Measurements from ENCODE around the gene MGMT. TPM values are rescaled to one million over a fixed set of nuclear protein-coding genes. Genes with fewer than 3 reads are reported as not detected.

Gene MGMT
- total RNA-seq, 4 donors from 2014 or later, result 25.6 to 32.2 (median 29.5) TPM

- no peak for DNase-seq (ENCODE audit: low spot score in 2 of 2)
- TF ChIP-seq POLR2A (IDR thresholded peaks at IDR 0.05) (no peak), CTCF (IDR thresholded peaks at IDR 0.05) (no peak), POLR2AphosphoS5 (IDR thresholded peaks at IDR 0.05) (no peak), EP300 (IDR thresholded peaks at IDR 0.05) (no peak)
- Histone ChIP-seq H3K4me3 (no peak overlapping the region), H3K27ac (no peak overlapping the region), H3K27me3 (no peaks in the 10 kb centered on the region), H3K9me3 (no peaks in the 10 kb centered on the region), H3K36me3 (peaks cover 4% of the 10 kb centered on the region), H3K4me1 (no peaks in the 10 kb centered on the region)
- WGBS, result 94% methylated on average over 11 of the region's 11 CpGs
Measured at GRCh38 chr10:129553928-129554327, 86.9 kb downstream of the MGMT start.

- DNase-seq (ENCODE audit: low spot score in 2 of 2), result no peak
- Histone ChIP-seq H3K27ac (no peak overlapping the region), H3K9me3 (no peaks in the 10 kb centered on the region), H3K4me3 (no peak overlapping the region), H3K36me3 (peaks cover 4% of the 10 kb centered on the region), H3K4me1 (no peaks in the 10 kb centered on the region), H3K27me3 (no peaks in the 10 kb centered on the region)
- 97% methylated on average over 18 of the region's 18 CpGs for WGBS
- TF ChIP-seq POLR2AphosphoS5 (IDR thresholded peaks at IDR 0.05), result no peak
- no peak for TF ChIP-seq CTCF (IDR thresholded peaks at IDR 0.05)
- TF ChIP-seq EP300 (IDR thresholded peaks at IDR 0.05), result no peak
- TF ChIP-seq POLR2A (IDR thresholded peaks at IDR 0.05), result no peak
Measured at GRCh38 chr10:129556316-129556715, 89.3 kb downstream of the MGMT start.

GRCh38 chr10:129560361-129560760 is 93.3 kb downstream of the MGMT start:
- no peak for DNase-seq (ENCODE audit: low spot score in 2 of 2)
- 84% methylated on average over 6 of the region's 6 CpGs for WGBS
- Histone ChIP-seq H3K4me3 (no peak overlapping the region), H3K9me3 (no peaks in the 10 kb centered on the region), H3K27ac (no peak overlapping the region), H3K4me1 (no peaks in the 10 kb centered on the region), H3K36me3 (no peaks in the 10 kb centered on the region), H3K27me3 (no peaks in the 10 kb centered on the region)
- no peak for TF ChIP-seq CTCF (IDR thresholded peaks at IDR 0.05)
- no peak for TF ChIP-seq EP300 (IDR thresholded peaks at IDR 0.05)
- no peak for TF ChIP-seq POLR2A (IDR thresholded peaks at IDR 0.05)
- TF ChIP-seq POLR2AphosphoS5 (IDR thresholded peaks at IDR 0.05), result no peak

DNA sequence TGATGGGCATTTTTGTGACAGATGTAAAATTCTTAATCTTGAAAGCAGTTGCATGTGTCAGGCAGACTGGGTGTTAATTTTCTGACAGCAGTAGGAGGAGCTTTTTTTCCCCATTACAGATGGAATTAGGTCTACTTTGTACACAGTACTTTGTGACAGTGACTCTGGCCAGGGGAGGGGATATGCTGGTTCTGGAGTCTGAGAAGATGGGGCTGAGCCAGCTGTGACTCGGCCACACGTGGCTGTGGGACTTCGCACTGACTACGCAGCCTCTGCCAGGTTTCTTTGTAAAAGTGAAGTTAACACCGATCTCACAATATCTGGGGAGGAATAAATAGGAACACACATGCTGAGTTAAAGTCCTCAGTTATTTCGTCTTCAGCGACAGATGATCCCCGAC is 95.4 kb downstream of the MGMT start:
- Histone ChIP-seq H3K9me3 (no peaks in the 10 kb centered on the region), H3K36me3 (no peaks in the 10 kb centered on the region), H3K27me3 (no peaks in the 10 kb centered on the region), H3K4me1 (no peaks in the 10 kb centered on the region), H3K4me3 (no peak overlapping the region), H3K27ac (no peak overlapping the region)
- 87% methylated on average over 8 of the region's 8 CpGs for WGBS
- TF ChIP-seq POLR2A (IDR thresholded peaks at IDR 0.05), result no peak
- TF ChIP-seq EP300 (IDR thresholded peaks at IDR 0.05), result no peak
- TF ChIP-seq CTCF (IDR thresholded peaks at IDR 0.05), result no peak
- TF ChIP-seq POLR2AphosphoS5 (IDR thresholded peaks at IDR 0.05), result no peak
- DNase-seq (ENCODE audit: low spot score in 2 of 2), result no peak

- no peak overlapping the region for H3K27ac ChIP-seq
- no peaks in the 10 kb centered on the region for H3K36me3 ChIP-seq
- H3K4me1 ChIP-seq, result no peaks in the 10 kb centered on the region
- TF ChIP-seq POLR2A (IDR thresholded peaks at IDR 0.05), result no peak
- no peak for TF ChIP-seq POLR2AphosphoS5 (IDR thresholded peaks at IDR 0.05)
- TF ChIP-seq EP300 (IDR thresholded peaks at IDR 0.05), result no peak
- no peak for TF ChIP-seq CTCF (IDR thresholded peaks at IDR 0.05)
- no peak overlapping the region for H3K4me3 ChIP-seq
- DNase-seq (ENCODE audit: low spot score in 2 of 2), result no peak
- 95% methylated on average over 19 of the region's 19 CpGs for WGBS
- no peaks in the 10 kb centered on the region for H3K9me3 ChIP-seq
- no peaks in the 10 kb centered on the region for H3K27me3 ChIP-seq
Measured at GRCh38 chr10:129564923-129565322, 97.9 kb downstream of the MGMT start.
